OCI-LY3 (cell line): ENCODE results near the gene PLA2G2F.

Experiments
- EZH2phosphoT487 ChIP-seq: fragments of 200-600 bp; shearing (Covaris generic); IDR thresholded peaks from 2 replicates; pipeline ENCODE4 v1.6.1; 2018; ENCODE audit warnings: antibody characterized with exemption, mixed run types, low read depth
- TF ChIP-seq, protein P1 (sequence below): fragments of 200-600, 300-600 bp; sonication (generic); IDR thresholded peaks from 2 replicates; pipeline ENCODE4 v1.5.1; 2014; ENCODE audit warnings: antibody characterized with exemption, low read length, low read depth

DNA sequence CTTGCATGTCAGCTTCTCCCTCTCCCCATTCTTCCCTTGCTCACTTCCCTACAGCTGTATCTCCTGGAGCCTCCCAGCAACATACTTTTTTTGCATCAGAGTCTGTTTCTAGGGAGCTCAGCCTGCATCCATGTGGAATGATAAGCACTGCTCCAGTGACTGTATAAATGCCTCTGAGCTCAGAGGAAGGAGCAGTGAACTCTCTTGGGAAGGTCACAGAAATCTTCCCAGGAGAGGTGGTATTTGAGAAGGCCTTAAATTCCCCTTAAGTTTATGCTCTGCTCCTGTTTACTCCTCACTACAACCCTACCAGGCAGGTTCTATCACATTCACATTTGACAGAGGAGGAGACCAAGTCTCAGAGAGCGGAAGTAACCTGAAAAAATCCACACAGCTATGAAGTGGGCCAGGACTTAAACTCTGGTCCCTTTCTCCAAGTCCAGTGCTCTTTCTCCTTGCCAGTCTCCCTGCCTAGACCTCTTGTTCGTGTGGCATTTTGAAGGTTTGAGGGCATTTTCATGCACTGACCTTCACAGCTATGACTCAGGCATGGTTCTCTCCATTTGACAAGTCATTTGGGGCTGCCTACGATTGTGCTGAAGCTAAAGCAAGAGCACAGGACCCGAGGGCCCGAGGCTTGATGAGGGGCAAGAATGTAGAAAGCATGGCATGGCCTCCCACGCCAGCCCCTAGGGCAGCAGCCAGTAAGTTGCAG lies 41.2 kb downstream of the PLA2G2F start:
- TF ChIP-seq, protein P1, sequence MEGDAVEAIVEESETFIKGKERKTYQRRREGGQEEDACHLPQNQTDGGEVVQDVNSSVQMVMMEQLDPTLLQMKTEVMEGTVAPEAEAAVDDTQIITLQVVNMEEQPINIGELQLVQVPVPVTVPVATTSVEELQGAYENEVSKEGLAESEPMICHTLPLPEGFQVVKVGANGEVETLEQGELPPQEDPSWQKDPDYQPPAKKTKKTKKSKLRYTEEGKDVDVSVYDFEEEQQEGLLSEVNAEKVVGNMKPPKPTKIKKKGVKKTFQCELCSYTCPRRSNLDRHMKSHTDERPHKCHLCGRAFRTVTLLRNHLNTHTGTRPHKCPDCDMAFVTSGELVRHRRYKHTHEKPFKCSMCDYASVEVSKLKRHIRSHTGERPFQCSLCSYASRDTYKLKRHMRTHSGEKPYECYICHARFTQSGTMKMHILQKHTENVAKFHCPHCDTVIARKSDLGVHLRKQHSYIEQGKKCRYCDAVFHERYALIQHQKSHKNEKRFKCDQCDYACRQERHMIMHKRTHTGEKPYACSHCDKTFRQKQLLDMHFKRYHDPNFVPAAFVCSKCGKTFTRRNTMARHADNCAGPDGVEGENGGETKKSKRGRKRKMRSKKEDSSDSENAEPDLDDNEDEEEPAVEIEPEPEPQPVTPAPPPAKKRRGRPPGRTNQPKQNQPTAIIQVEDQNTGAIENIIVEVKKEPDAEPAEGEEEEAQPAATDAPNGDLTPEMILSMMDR = no peak
- TF ChIP-seq EZH2phosphoT487 = no peak
